H1 (cell line): ENCODE results near the gene FGF1. TPM values are rescaled to one million over a fixed set of nuclear protein-coding genes. Genes with fewer than 3 reads are reported as not detected.

Experiments
- RAD21 ChIP-seq, 2 experiments: IDR thresholded peaks in 1 of 2; conservative IDR thresholded peaks in 1 of 2; 2 replicates each; pipeline ENCODE4 v1.6.1; 2011; ENCODE audit warnings: low read depth in 2 of 2, low read length in 2 of 2, improper control_type of control experiment in 1 of 2, inconsistent platforms in 1 of 2, mild to moderate bottlenecking in 1 of 2, moderate library complexity in 1 of 2
- polyA plus RNA-seq, 7 experiments: library from polyadenylated mRNA; depleted of rRNA in 3 of 7; stranded (reverse) in 5 of 7; unstranded in 2 of 7; fragments of >200 nt in 5 of 7; fragments of 200-250 nt in 2 of 7; gene quantifications; 1 replicate in 5 of 7; 2 replicates in 1 of 7; 4 replicates in 1 of 7; pipeline versions ENCODE4 v1.2.1 to v1.2.3, GENCODE V29; 2011 to 2013; ENCODE audit warnings: missing spikeins in 2 of 7, mixed read lengths in 2 of 7
- total RNA-seq: library from RNA; stranded (reverse); fragmentation: NEBNext Ultra II Directional; extraction: Animal tissue kit (Norgen Biotek cat#: 25700); gene quantifications from 2 replicates; pipeline ENCODE4 v1.2.1, GENCODE V29; 2021

Gene FGF1
- total and polyA plus RNA-seq, 2 of the 8 experiments (the other 6 are each of a cell fraction or from before 2014, with no cell fraction given), result 0.30 to 0.50 TPM

DNA sequence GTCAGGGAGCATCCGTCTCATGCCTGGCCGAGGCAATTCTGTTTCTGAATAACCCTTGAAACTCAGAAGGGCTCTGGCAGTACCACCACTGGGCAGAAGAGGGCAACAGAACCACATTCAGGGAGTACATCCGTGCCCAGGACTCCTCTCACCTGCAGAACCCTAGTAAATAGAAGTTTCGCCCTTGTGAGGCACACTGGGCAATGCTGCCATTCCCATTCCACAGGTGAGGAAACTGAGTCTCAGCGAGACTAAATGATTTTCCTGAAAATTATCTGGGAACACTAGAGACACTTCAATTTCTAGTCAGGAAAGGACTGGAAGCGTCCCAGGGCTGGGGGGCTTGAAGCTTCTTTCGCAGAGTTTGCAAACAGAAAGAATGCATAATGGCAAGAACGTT lies 74.7 kb downstream of the FGF1 start (continued):
- peak; percentile 92 to 94 for TF ChIP-seq RAD21 (IDR thresholded peaks at IDR 0.05 in 1 of 2, conservative IDR thresholded peaks at IDR 0.05 in 1 of 2; ENCODE audit: low read depth in 2 of 2, low read length in 2 of 2)
